GM18507 (cell line): ENCODE results near the gene LPP.

Experiments
- DNase-seq: peaks from one replicate; pipeline ENCODE4 v3.0.0; 2011; ENCODE audit warnings: low read depth; ENCODE audit not compliant: insufficient read length; ENCODE audit errors: extremely low spot score
- FAIRE-seq: peaks from 2 replicates; lab custom pipeline; 2011; peaks lifted over from hg19 to GRCh38; lab: Jason Lieb, UNC

The LPP gene

DNA sequence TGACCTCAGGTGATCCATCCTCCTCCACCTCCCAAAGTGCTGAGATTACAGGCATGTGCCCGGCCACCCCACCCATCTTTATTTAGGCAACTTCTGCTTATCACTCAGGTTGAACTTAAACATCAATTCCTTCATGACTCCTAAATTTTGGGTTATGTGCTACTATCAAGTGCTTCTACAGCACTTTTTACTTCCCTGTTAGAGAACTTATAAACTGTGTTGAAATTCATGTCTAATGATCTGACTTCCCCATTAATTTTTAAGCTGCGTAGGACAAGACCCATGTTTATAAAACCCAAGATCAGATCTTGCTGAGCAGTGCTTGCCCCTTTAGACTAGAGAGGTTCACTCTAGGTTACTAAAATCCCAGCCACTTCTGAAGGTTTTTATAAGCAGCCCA is 751.6 kb downstream of the LPP start:
- FAIRE-seq (no peak), DNase-seq (no peak)

GRCh38 chr3:188906236-188906635 is 752.3 kb downstream of the LPP start:
- FAIRE-seq, result no peak
- no peak for DNase-seq

- FAIRE-seq (no peak), DNase-seq (no peak)
Observed at GRCh38 chr3:188908002-188908850, 754.3 kb downstream of the LPP start.

DNA sequence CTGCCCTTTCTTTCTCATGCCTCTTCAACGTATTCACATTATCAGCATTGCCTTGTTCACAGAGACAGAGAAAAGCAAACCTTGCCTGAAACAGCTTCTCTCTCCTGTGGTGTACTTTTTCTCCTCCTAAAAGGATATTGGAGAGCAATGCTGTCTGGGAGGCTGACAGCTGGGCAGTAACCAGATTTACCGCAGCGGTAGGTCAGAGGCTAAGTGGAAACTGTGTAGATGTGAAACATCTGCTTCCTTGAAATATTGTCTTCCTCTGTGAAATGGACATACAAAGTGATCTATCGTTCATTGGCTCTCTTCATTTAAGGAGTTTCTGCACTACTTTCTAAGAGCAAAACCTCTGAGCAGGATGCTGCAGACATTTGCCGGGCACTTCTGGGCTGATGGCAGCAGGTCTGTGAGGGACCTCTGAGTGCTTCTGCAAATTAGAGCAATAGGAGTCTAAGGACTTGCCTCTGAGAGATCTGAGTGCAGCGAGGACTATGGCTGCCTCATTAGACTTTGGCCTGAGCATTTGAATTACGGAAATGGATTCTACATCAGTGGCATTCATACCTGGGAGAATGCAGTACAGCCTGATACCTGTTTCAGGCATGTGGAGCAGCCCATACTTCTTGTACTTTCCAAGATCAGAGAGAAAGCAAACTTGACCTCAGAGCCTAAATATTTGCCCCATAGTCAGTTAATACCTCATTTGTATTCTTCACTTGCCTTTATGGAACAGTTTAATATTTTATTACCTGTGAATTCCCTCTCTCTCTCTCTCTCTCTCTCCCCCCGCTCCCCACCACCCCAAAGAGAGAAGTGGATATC is 757.3 kb downstream of the LPP start:
- no peak for DNase-seq
- no peak for FAIRE-seq

DNA sequence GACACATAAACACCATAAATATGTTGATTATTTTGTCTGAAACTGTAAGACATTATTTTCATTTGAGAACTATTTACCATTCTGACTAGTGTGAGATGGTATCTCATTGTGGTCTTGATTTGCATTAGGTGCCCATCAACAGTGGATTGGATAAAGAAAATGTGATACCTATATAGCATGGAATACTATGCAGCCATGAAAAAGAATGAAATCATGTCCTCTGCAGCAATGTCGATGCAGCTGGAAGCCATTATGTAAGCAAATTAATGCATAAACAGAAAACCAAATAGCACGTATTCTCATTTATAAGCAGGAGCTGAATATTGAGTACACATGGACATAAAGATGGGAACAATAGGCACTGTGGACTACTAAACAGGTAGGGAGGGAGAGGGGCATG is 759.1 kb downstream of the LPP start:
- DNase-seq (no peak), FAIRE-seq (no peak)

GRCh38 chr3:188914552-188914951 is 760.6 kb downstream of the LPP start:
- DNase-seq, result no peak

DNA sequence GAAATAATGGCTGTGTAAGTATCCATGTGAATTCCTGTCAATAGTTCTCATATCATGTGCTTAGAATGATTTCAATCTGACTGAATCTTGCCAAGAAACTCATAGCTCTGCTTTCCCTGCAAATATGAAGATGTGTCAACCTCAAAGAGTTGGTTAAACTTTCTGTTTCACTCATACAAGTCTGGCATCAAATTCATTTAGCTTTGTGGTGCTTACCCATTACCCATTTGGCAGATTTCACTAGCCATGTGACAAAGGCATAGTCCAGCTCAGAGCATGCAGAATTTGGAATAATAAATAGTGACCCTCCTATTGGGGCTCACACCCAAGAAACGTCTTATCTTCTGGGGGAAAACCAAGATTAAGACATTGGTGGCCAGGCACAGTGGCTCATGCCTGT is 761.2 kb downstream of the LPP start:
- no peak for FAIRE-seq
- DNase-seq, result no peak

More at GRCh38 chr3:188914552-188914951, 760.6 kb downstream of the LPP start:
- FAIRE-seq, result no peak

- no peak for DNase-seq
- peak; percentile 62 for FAIRE-seq
Observed at GRCh38 chr3:188916934-188917401, 763.0 kb downstream of the LPP start.

DNA sequence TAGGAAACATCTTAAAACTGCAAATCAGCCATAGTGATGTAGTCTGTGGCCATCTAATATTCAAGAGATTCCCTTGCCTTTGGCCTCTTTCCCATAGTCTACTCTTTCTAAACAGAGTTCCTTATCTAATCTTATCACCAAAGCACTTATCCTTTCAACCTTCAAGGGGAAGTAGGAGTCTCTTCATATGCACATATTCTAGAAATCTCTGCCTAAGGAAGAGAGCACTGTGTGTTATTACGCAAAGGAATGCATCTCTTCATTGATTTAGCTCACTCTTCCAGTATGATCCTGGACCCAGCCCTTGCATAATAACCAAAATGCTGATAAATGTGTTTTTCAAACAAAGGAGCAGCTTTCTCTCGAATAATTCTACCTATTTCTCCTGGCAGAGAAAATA is 764.1 kb downstream of the LPP start:
- DNase-seq (no peak), FAIRE-seq (no peak)

DNA sequence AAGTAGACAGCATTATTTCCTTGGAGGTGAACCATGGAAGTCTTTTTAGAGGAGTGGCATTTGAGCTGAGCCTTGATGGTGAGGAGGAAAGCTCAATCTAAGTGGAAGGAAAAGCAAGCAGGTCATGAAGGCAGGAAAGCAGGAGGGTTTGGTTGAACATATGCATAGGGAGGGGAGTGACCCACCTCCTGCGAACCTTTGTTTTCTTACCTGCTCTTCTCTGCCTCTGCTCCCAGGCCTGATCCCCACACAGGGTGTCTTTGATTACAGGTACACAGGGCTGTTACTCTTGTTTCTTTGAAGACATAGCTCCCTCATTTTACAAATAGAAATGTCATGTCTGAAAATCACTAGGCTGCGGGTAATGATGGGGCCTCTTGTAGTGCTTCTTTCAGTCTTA is 769.7 kb downstream of the LPP start:
- no peak for FAIRE-seq
- no peak for DNase-seq

DNA sequence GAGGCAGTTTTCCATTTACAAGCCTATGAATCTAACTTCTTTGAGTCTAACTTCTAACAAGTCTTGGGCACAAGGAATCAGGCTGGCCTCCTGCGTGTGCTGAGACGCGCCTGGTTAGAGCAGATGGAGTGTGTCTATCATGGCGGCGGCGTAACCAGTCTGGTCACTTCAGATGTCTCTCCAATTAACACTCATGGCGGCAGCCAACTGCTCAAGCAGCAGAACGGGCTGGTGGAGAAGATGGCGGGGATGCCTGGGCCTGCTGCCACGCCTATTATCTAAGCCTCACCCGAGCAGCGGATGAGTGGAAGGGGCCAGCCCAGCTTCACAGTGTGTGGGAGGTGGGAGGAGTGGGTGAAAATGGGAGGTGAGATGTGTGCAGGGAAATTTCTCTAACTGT is 771.4 kb downstream of the LPP start:
- FAIRE-seq (no peak), DNase-seq (no peak)

GRCh38 chr3:188926111-188926510 is 772.2 kb downstream of the LPP start:
- no peak for FAIRE-seq
- DNase-seq, result no peak

DNA sequence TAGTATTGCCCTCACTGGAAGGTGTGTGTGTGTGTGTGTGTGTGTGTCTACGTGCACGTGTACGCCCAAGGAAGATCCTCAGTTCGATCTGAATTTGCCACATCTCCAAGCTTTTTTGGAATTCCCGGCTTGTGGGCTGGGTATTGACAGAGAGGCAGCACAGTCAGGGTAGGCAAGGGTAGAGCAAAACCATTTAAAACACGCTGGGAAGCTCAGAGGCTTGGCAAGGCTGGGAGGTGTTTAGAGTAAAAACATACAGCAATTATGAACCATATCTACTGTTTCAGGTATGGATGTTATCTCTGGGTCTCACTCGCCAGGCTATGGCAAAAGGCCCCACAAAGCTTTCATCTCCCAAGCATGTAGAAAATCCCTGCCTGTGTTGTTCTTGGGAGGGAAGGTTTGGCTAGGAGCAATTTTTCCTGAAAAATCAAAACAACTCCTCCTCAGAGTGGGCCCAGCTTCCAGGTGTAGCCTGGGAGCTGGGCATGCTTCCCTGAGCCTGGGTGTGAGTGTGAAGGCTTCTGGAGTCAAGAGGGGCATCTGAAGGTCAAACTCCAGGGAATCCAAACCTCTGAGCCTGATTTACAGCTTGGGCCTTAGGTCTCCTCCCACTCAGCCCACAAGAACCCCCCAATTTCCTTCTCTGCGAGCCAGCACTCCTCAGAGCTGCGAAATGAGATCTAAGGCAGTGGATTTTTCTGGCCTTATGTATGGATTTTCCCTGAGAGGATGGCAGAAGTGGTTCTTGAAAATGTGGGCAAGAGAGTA is 773.0 kb downstream of the LPP start:
- no peak for FAIRE-seq
- DNase-seq, result no peak

DNA sequence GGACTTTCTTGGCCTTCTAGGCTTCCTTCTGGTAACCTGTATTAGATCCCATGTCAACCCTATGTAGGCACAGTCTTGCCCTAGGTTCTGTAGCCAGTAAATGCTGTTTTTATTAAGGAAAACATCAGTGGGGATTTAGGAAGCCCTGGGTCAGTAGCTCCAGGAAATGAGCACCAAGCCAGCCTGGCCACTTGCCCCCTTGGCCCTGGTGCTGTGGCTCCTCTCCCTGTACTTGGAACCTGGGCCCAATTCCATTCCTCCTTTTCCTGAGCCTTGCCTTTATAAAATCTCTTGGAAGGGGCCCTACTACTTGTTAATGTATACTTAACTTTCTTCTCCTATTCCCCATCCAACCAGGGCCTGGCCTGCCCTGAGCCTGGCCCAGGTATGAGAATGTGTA is 774.0 kb downstream of the LPP start:
- FAIRE-seq (no peak), DNase-seq (no peak)

DNA sequence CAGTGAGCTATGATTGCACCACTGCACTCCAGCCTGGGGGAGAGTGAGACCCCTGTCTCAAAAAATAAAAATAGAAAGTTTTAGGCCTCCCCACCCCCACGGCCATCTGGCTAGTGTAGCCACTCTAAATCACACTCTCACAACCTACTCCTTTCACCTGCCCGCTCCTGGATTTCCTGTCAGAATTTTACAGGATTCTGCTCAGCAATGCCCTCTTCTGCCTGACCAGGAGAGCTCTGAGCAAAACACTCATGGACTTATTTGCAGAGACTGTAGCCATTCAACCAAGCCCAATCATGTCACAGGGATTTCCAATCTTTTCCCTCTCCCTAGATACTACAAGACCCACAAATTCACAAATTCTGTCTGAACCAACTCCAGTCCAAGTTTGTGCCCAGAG is 775.2 kb downstream of the LPP start:
- DNase-seq (no peak), FAIRE-seq (no peak)

DNA sequence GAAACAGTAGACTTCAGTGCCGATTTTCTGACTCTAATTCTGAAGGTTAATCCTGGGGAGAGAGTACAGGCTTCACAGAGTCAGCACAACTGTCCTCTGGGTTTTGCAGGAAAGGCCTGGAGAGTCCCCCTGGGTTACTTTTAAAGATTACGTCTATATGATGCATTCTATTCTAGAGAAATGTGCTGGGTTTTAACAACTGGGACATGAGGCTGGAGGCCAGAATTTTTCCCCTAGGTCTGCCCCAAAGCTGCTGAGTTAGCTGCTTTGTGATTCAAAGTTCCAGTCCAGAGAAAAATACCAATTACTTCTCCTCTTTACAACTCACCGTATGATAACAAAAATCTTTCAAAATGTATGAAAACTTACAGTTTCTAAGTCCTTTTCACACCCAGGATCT is 777.1 kb downstream of the LPP start:
- DNase-seq, result no peak
- no peak for FAIRE-seq

GRCh38 chr3:188931531-188931930 is 777.6 kb downstream of the LPP start:
- DNase-seq (no peak), FAIRE-seq (no peak)

GRCh38 chr3:188934989-188935388 is 781.0 kb downstream of the LPP start:
- FAIRE-seq, result no peak
- no peak for DNase-seq

- DNase-seq (no peak), FAIRE-seq (no peak)
Observed at GRCh38 chr3:188936597-188937107, 782.7 kb downstream of the LPP start.

DNA sequence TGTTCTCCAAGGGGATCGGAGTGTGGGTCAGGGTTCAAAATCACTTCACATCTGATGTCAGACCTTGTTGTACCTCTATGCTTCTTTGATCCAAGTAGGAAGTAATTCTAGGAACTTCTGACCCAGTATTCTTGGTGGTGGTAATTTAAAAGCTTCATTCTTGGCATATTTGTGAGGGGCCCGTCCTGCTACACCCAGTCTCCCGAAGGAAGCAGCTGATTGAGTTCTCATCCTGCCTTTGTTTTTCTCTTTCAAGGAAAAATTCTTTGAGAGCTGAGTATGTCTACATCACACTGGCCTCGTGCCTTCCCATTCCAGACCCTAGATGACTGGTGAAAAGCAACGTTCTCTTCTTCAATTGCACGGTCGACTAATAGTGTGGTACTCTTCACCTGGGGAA is 783.4 kb downstream of the LPP start:
- DNase-seq (no peak), FAIRE-seq (no peak)
